Sigmoid colon (tissue), 7 donors: ENCODE results near the gene REXO1. TPM values are rescaled to one million over a fixed set of nuclear protein-coding genes. Genes with fewer than 3 reads are reported as not detected.

Source experiments
- DNase-seq: peaks from one replicate; pipeline ENCODE4 v3.0.0-alpha.2; 2019
- H3K27ac ChIP-seq, 4 donors: fragments of 200-600 bp; sonication (generic); one replicate each; pipeline ENCODE4 v1.5.1; 2016 to 2019; ENCODE audit warnings: mild to moderate bottlenecking in 1 of 4
- H3K27me3 ChIP-seq, 3 donors: fragments of 200-600 bp; sonication (generic); one replicate each; pipeline ENCODE4 v1.5.1; 2019; ENCODE audit warnings: mild to moderate bottlenecking in 1 of 3
- H3K36me3 ChIP-seq, 4 donors: fragments of 200-600 bp; sonication (generic); one replicate each; pipeline ENCODE4 v1.5.1; 2016 to 2019
- H3K4me1 ChIP-seq, 4 donors: fragments of 200-600 bp; sonication (generic); one replicate each; pipeline ENCODE4 v1.5.1; 2017 to 2019
- H3K4me3 ChIP-seq, 4 donors: fragments of 200-600 bp; sonication (generic); one replicate each; pipeline ENCODE4 v1.5.1; 2017 to 2019; ENCODE audit warnings: mild to moderate bottlenecking in 2 of 4, moderate library complexity in 1 of 4
- H3K9me3 ChIP-seq, 4 donors: fragments of 200-600 bp in 3 of 4; sonication (generic) in 3 of 4; one replicate each; pipeline versions ENCODE4 v1.5.1 to v1.6.1; 2013 to 2019
- EP300 ChIP-seq, 4 donors: sonication (generic); formaldehyde crosslinking; IDR thresholded peaks; one replicate each; pipeline ENCODE4 v1.6.1; 2017; ENCODE audit warnings: antibody characterized with exemption in 4 of 4
- POLR2A ChIP-seq, 2 donors: fragments of 450-650 bp; IDR thresholded peaks; one replicate each; pipeline ENCODE4 v1.6.1; 2016; ENCODE audit warnings: antibody characterized with exemption in 2 of 2, mild to moderate bottlenecking in 2 of 2, moderate library complexity in 2 of 2
- POLR2AphosphoS5 ChIP-seq, 4 donors: sonication (generic); formaldehyde crosslinking; IDR thresholded peaks; one replicate each; pipeline ENCODE4 v1.6.1; 2017; ENCODE audit warnings: antibody characterized with exemption in 4 of 4
- WGBS, 2 donors: extraction: QIAGEN DNeasy Blood & Tissue Kit; methylation state at CpG; one replicate each; pipeline ENCODE4 v1.1.7; 2013; 5-methylcytosine and 5-hydroxymethylcytosine counted together
- intact Hi-C: fragments of 100-400 bp; cut with DNase I; formaldehyde crosslinking; loops from one replicate; pipeline ENCODE4 v1.15.1; 2023
- polyA plus RNA-seq, 3 donors: library from polyadenylated mRNA; stranded (reverse); fragments of 200-250 nt; gene quantifications; one replicate each; pipeline ENCODE4 v1.2.3, GENCODE V29; 2013
- total RNA-seq, 4 donors: library from RNA; depleted of rRNA; stranded (reverse); fragments of >200 nt; gene quantifications; one replicate each; pipeline ENCODE4 v1.1.0, GENCODE V29; 2016
- TF ChIP-seq, protein P1 (sequence below), 4 experiments: fragments of 450-650 bp in 3 of 4; fragments of 200-600 bp in 1 of 4; IDR thresholded peaks; one replicate each; pipeline ENCODE4 v1.5.1; 2016 to 2019; ENCODE audit warnings: antibody characterized with exemption in 4 of 4, mild to moderate bottlenecking in 3 of 4, moderate library complexity in 2 of 4
- donor health status: healthy with polysubstance abuse.
- donor health status: Bipolar disorder and iron deficiency.
- donor health status: healthy.

REXO1 gene
- total and polyA plus RNA-seq, 7 donors = 8.6 to 61.8 (median 11.1) TPM

DNA sequence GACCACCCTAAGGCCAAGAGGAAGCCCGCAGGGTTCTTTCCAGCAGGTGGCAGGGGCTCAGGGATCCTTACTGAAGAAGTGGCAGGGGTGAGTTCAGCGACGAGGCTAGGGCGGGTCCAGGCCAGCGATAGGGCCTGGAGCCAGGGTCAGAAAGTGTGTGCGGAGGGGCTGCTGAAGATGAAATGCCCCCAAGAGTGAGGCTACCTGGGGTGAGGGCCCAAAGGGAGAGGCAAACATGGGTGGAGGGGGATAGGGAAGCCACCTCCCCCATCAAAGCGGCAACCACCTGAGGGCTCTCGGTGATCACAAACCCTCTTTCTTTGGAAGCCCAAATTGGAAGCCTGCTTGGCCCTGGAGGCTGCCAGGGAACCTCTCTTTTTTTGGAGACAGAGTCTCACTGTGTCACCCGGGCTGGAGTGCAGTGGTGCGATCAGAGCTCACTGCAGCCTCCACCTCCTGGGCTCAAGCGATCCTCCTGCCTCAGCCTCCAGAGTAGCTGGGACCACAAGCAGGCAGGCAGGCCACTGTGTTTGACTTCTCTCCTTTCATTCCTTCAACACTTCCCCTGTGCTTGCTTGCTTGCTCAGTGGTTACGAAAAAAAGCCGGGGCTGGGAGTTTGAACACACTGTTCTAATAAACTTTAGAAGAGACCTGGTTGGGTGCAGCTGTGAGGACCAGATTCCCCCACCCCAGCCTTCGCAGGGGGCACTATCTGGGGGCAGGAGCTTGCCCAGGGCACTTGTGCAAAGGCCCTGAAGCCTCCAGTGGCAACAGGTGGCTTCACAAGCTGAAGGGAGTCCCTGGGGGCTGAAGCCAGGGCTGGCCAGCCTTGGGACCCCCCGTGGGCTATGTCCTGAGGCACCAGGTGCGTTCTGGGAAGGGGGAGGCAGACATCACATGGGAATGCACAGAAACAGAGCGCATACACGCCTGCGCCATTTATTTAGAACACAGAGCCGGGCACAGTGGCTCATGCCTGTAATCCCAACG lies 34.8 kb downstream of the REXO1 start:
- Histone ChIP-seq H3K4me3 (peak overlapping the region; percentile 39 to 57 (median 50)), H3K4me1 (peaks cover 0 to 21% (median 17%) of the 10 kb centered on the region in 4 donors), H3K27me3 (no peaks in the 10 kb centered on the region), H3K9me3 (no peaks in the 10 kb centered on the region), H3K27ac (peak overlapping the region; percentile 70 to 81 (median 72)), H3K36me3 (peaks cover 27 to 34% (median 33%) of the 10 kb centered on the region in 4 donors)
- intact Hi-C loops = no loop called here
- TF ChIP-seq, protein P1, sequence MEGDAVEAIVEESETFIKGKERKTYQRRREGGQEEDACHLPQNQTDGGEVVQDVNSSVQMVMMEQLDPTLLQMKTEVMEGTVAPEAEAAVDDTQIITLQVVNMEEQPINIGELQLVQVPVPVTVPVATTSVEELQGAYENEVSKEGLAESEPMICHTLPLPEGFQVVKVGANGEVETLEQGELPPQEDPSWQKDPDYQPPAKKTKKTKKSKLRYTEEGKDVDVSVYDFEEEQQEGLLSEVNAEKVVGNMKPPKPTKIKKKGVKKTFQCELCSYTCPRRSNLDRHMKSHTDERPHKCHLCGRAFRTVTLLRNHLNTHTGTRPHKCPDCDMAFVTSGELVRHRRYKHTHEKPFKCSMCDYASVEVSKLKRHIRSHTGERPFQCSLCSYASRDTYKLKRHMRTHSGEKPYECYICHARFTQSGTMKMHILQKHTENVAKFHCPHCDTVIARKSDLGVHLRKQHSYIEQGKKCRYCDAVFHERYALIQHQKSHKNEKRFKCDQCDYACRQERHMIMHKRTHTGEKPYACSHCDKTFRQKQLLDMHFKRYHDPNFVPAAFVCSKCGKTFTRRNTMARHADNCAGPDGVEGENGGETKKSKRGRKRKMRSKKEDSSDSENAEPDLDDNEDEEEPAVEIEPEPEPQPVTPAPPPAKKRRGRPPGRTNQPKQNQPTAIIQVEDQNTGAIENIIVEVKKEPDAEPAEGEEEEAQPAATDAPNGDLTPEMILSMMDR (IDR thresholded peaks at IDR 0.05) = peak in 1 of 4 experiments; percentile 10
- no peak for TF ChIP-seq POLR2A (IDR thresholded peaks at IDR 0.05)
- 60 to 67% methylated on average over 21 of the region's 21 CpGs for WGBS, 2 donors
- no peak for DNase-seq

DNA sequence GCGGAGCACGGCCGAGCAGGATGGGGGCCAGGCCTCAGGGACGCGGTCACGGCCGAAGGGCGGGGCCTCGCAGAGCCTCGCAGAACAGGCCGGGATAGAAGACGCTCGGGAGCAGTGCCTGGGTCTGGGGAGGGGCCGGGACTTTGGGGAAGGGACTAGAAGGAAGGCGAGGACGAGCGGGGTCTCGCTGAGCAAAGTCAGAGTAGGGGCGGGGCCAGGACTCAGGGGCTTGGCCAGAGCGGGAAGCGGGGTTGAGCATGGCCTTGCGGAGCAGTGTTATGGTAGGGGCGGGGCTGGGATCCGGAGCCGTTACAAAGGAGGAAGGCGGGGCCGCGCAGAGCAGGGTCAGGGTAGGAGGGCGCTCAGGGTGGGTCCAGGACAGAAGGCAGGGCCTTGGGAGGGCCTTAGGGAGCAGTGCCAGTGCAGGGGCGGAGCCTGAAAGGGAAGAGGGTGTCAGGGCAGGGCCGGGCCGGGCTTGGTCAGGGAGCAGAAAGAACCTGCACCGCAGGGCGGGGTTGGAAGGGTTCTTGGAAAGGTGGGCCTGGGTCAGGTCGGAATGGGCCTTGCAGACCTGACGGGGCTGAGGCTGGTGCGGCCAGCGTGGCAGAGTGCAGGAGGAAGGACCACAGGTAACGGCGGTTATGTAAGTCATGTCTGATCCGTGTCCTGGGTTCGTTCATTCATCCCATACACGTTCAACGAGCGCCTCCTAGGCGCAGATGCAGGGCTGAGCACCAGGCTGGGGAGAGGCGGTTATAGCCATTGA lies 35.7 kb downstream of the REXO1 start:
- 0% methylated on average over 47 of the region's 47 CpGs for WGBS, 2 donors
- Histone ChIP-seq H3K36me3 (peaks cover 18 to 25% (median 24%) of the 10 kb centered on the region in 4 donors), H3K4me3 (peak overlapping the region; percentile 39 to 57 (median 50)), H3K9me3 (no peaks in the 10 kb centered on the region), H3K27me3 (no peaks in the 10 kb centered on the region), H3K4me1 (peaks cover 0 to 21% (median 17%) of the 10 kb centered on the region in 4 donors), H3K27ac (peak overlapping the region; percentile 70 to 81 (median 72))
- TF ChIP-seq POLR2AphosphoS5 (IDR thresholded peaks at IDR 0.05) (peak in 3 of 4 donors; percentile 34 to 69 (median 58)), POLR2A (IDR thresholded peaks at IDR 0.05) (peak in 1 of 2 donors; percentile 23), EP300 (IDR thresholded peaks at IDR 0.05) (no peak)
- TF ChIP-seq, protein P1 (IDR thresholded peaks at IDR 0.05) = peak; percentile 9 to 47 (median 34)
- intact Hi-C loops = no loop called here
- DNase-seq = peak; percentile 96

DNA sequence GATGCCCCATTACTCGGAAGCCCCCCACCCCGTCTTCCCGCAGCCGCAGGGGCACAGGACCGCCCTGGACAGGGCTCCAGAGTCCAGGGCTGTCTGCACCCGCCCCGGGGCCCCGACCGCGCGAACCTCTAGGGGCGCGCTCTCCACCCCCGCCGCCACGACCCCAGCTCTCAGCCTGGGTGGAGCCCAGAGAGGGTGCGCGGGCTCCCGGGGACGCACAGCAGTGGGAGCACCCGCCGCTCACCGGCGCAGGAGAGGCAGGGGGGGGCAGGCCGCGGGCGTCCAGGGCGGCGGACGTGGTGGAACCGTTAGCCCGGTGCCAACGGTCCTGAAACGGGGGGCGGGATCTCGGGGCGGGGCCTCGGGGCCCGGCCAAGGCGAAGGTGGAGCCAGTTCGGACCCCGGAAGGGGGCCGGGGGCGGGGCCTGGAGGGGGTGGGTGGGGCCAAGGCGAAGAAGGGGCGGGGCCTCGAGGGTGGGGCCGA lies 36.3 kb downstream of the REXO1 start, which contains the start of gene ATP8B3:
TSS of gene ATP8B3 (minus strand) at position 335 of the 484 bp plus-strand sequence. CDS start 540 bp downstream, outside the sequence.
- Histone ChIP-seq H3K36me3 (peaks cover 14 to 20% (median 18%) of the 10 kb centered on the region in 4 donors), H3K4me1 (peaks cover 0 to 21% (median 17%) of the 10 kb centered on the region in 4 donors), H3K27me3 (no peaks in the 10 kb centered on the region), H3K27ac (peak within 1 kb of the TSS; percentile 70 to 81 (median 72)), H3K9me3 (no peaks in the 10 kb centered on the region), H3K4me3 (peak within 1 kb of the TSS; percentile 39 to 57 (median 50))
- TF ChIP-seq, protein P1 (IDR thresholded peaks at IDR 0.05) = no peak
- TF ChIP-seq POLR2A (IDR thresholded peaks at IDR 0.05) (no peak), POLR2AphosphoS5 (IDR thresholded peaks at IDR 0.05) (no peak), EP300 (IDR thresholded peaks at IDR 0.05) (no peak)
- no peak for DNase-seq
- WGBS, 2 donors = 1 to 2% methylated on average over 48 of the region's 48 CpGs
- intact Hi-C loops = no loop called here

DNA sequence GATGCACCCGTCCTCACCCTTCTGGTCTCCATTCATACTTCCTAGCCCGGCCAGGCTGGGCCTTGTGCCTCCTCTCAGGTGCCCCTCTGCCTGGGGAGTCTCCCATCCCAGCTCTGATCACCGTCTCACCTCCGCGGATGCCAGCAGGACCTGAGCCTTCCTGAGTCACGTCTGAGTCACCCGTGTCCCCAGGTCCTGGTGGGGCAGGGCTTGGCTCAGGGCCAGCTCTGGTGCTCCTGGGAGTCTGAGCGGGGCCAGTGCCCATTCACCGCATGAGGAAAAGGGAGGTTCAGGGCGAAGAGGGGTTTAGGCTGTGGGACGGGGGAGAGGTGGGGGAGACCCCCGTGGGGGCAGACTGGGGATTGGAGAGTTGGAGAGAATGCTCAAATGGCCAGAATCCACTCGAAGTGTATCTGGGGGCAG lies 36.8 kb downstream of the REXO1 start:
- H3K4me3 ChIP-seq = peak overlapping the region in 3 of 4 donors; percentile 49 to 57 (median 50)
- no peaks in the 10 kb centered on the region for H3K27me3 ChIP-seq
- peak overlapping the region; percentile 70 to 81 (median 72) for H3K27ac ChIP-seq
- peak; percentile 86 for DNase-seq
- intact Hi-C loops = no loop called here
- TF ChIP-seq POLR2AphosphoS5 (IDR thresholded peaks at IDR 0.05) (peak in 1 of 4 donors; percentile 27), EP300 (IDR thresholded peaks at IDR 0.05) (no peak)
- H3K36me3 ChIP-seq = peaks cover 9 to 15% (median 13%) of the 10 kb centered on the region in 4 donors
- WGBS, 2 donors = 7 to 33% methylated on average over 13 of the region's 13 CpGs
- peaks cover 0 to 21% (median 17%) of the 10 kb centered on the region in 4 donors for H3K4me1 ChIP-seq
- no peaks in the 10 kb centered on the region for H3K9me3 ChIP-seq
